Retinal pigment epithelial cell (primary cell): ENCODE results near the gene IGSF10.

ENCODE experiments used
- DNase-seq: peaks from one replicate; pipeline ENCODE4 v3.0.0-alpha.2; 2010; ENCODE audit warnings: low read depth
- H3K4me3 ChIP-seq: 2 replicates; pipeline ENCODE4 v1.5.1; 2011; ENCODE audit warnings: mild to moderate bottlenecking, low read length, control low read depth, moderate library complexity
- CTCF ChIP-seq: conservative IDR thresholded peaks from 2 replicates; pipeline ENCODE4 v1.5.1; 2011; ENCODE audit warnings: low read depth, low read length, control low read depth, inconsistent platforms

Gene IGSF10

GRCh38 chr3:151443583-151443982, 17.3 kb downstream of the IGSF10 start:
- no peak for DNase-seq
- no peak overlapping the region for H3K4me3 ChIP-seq
- TF ChIP-seq CTCF = no peak

GRCh38 chr3:151440940-151441339, 19.9 kb downstream of the IGSF10 start:
- DNase-seq = no peak
- no peak overlapping the region for H3K4me3 ChIP-seq
- no peak for TF ChIP-seq CTCF

GRCh38 chr3:151439652-151440125, 21.2 kb downstream of the IGSF10 start:
- no peak overlapping the region for H3K4me3 ChIP-seq
- DNase-seq = no peak
- TF ChIP-seq CTCF = peak; percentile 75

- no peak overlapping the region for H3K4me3 ChIP-seq
- no peak for TF ChIP-seq CTCF
- DNase-seq = no peak
Measured at GRCh38 chr3:151437906-151438305, 23.0 kb downstream of the IGSF10 start.

GRCh38 chr3:151436675-151437446, 24.0 kb downstream of the IGSF10 start:
- TF ChIP-seq CTCF = no peak
- H3K4me3 ChIP-seq = no peak overlapping the region
- no peak for DNase-seq

- no peak for TF ChIP-seq CTCF
- DNase-seq = peak; percentile 43
- H3K4me3 ChIP-seq = no peak overlapping the region
Measured at GRCh38 chr3:151434151-151434890, 26.5 kb downstream of the IGSF10 start.
